ENCODE data around the gene CFAP65.

Gene CFAP65

GRCh38 chr2:218975060-218975777, 66.1 kb downstream of the CFAP65 start:
- DNase-seq (ENCODE audit: low spot score), result no peak

- DNase-seq (ENCODE audit: low spot score), result no peak
Measured at GRCh38 chr2:218970894-218971293, 70.4 kb downstream of the CFAP65 start.

- no peak for DNase-seq (ENCODE audit: low spot score)
Measured at GRCh38 chr2:218964041-218964771, 77.1 kb downstream of the CFAP65 start.

- no peak for DNase-seq (ENCODE audit: low spot score)
Measured at GRCh38 chr2:218963601-218964000, 77.7 kb downstream of the CFAP65 start.

GRCh38 chr2:218962859-218963492, 78.3 kb downstream of the CFAP65 start:
- DNase-seq (ENCODE audit: low spot score), result peak; percentile 42

GRCh38 chr2:218961651-218962570, 79.4 kb downstream of the CFAP65 start:
- no peak for DNase-seq (ENCODE audit: low spot score)

- DNase-seq (ENCODE audit: low spot score), result no peak
Measured at GRCh38 chr2:218961229-218961628, 80.1 kb downstream of the CFAP65 start.

GRCh38 chr2:218960309-218961165, 80.8 kb downstream of the CFAP65 start:
- DNase-seq (ENCODE audit: low spot score), result no peak

- DNase-seq (ENCODE audit: low spot score), result no peak
Measured at GRCh38 chr2:218959761-218960308, 81.5 kb downstream of the CFAP65 start.

- peak; percentile 60 for DNase-seq (ENCODE audit: low spot score)
Measured at GRCh38 chr2:218959141-218959731, 82.1 kb downstream of the CFAP65 start, which contains the start of gene CDK5R2. TSS of gene CDK5R2 (plus strand) at chr2:218959666. CDS start at chr2:218959821, 155 bp downstream.

- no peak for DNase-seq (ENCODE audit: low spot score)
Measured at GRCh38 chr2:218958276-218958675, 83.0 kb downstream of the CFAP65 start.

- no peak for DNase-seq (ENCODE audit: low spot score)
Measured at GRCh38 chr2:218957671-218958070, 83.6 kb downstream of the CFAP65 start.

GRCh38 chr2:218956039-218956438, 85.3 kb downstream of the CFAP65 start:
- no peak for DNase-seq (ENCODE audit: low spot score)

- DNase-seq (ENCODE audit: low spot score), result no peak
Measured at GRCh38 chr2:218954541-218955300, 86.6 kb downstream of the CFAP65 start.

GRCh38 chr2:218953366-218953954, 87.9 kb downstream of the CFAP65 start:
- DNase-seq (ENCODE audit: low spot score), result no peak

Data from CD4-positive, alpha-beta T cell treated with Interleukin-2 at 100 ng/mL for 4 hours (primary cell).